DMS79 treated with DMSO at 0.1 percent for 48 hours (cell line): Measurements from ENCODE around the gene PXYLP1.

ENCODE experiments used
- DNase-seq: peaks from one replicate; lab custom pipeline; 2025; lab: John Stamatoyannopoulos, UW

The PXYLP1 gene

DNA sequence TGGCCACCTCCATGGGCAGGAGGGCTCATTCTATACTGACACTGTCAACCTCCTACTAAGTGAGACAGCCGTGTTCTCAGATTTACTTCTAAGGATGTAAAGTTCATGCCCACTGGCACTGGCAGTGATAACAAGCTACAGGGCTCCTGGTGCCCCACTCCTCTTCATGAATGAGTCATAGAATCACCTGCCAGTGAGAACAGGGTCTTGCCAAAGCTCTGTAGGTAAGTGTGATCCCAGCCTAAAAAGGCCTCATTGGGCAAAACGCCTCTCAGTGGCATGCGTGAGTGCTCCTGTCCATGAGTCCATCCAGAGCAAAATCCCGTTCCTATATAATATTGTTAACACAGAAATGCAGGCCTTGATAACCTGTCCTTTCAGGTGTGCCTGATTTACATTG, 17.4 kb downstream of the PXYLP1 start:
- no peak for DNase-seq

DNA sequence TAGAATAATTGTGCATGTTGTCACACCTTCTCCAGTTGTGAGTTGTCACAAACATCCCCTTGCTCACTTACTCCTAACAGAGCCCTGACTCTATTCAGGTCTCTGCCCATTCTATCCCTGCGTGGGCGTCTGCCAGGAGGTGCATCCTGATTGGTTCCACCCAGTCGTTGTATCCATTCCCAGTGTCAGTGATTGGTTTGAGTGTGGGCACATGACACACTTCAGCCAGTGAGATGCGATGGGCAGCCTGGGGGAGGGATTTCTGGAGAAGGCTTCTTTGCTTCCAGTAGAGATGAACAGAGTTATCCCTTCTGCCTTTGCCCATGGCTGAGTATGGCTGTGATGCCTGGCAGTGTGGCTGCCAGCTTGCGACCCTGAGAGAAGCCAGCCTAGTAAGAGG, 18.7 kb downstream of the PXYLP1 start:
- no peak for DNase-seq

DNA sequence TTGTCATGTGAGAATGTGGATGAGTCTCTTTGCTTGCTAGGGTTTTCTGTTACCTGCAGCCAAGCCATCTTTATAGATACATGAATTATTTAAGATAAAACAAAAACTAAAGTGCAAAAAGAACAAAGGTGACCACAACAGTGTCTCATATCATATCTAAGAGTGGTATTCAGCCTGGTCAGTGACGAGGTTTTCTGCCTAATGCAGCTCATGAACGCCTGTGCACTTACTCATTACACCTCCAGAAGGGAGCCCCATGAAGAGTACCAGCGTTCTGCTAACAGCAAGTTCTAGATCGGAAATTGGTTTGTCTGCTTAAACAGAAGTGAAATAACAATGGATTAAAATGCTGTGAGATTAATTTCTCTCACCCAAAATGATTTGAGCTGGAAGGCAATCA, 19.2 kb downstream of the PXYLP1 start:
- no peak for DNase-seq

DNA sequence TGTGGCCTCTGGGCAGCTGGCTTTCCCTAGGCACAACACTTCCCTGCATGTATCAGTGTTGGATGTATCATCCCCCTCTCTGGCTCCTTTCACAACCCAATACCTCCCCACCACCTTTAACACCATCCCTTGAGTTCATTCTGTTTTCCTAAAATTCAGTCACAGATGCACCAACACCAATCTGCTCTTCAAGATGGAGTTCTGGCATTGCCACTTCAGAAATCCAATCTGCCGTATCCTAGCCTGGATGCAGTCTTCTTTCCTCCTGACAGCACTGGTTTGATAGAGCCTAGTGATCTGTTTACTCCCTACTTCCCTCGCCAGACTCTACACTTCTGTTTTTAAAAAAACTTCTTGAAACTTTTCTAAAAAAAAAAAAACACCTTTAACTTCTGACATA, 21.7 kb downstream of the PXYLP1 start:
- DNase-seq = no peak

DNA sequence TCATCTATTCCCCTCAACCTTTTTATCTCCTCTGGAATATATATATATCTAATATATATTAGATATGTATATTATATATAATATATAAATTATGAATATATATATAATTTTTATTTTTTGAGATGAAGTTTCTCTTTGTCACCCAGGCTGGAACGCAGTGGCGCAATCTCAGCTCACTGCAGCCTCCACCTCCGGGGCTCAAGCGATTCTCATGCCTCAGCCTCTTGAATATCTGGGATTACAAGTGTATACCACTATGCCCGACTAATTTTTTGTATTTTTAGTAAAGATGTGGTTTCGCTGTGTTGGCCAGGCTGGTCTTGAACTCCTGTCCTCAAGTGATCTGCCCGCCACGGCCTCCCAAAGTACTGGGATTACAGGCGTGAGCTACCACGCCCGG, 22.2 kb downstream of the PXYLP1 start:
- no peak for DNase-seq

DNA sequence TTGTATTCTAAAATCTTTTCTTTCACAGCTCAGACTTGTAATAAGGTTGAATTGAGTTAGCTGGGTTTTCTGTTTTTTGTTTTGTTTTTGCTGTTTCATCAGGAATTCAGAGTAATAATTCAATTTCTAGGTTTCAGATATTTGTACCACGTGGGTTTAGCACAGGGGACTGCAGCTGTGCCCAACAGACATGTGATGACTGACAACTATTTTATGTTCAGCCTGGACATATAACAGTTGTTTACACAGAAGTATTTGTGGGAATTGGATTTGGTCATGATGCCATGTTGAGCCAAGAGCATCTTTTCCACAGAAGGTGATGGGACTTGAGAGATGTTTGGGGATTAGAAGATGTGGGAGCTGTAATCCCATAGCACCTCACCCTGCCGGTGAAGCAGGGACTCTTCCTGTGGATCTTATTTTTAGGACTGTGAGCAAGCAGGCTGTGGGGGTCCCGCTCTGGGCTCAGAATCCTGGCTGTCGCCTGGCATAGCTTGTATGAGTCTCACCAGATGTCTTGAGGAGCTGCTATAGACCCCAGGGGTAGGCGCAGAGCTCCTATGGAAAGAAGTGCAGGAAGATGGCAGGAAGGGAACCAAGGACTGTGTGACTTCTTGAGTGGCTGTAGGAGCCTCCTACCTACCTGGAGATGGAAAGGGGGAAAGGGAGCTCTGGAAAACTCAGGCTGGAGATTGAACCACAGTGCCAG, 23.7 kb downstream of the PXYLP1 start:
- DNase-seq = no peak

DNA sequence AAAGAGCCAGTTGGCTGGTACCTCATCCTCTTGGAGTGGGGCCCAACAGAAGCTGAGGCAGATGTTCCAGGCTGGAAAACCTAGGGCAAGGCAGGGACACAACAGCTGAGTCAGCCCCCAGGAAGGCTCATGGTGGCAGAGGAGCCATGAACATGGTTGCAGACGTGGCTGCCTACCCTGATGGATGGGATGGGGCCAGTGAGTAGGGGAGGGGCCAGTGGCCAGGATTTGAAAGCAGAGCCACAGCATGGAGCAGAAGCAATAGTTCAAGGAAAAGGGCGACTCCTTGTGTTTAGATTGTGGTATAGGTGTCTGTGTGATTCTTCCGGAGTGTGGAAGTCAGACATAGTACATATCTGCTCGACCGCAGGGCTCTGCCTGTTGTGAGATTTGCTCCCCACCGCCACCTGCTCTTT, 24.2 kb downstream of the PXYLP1 start:
- DNase-seq = no peak

DNA sequence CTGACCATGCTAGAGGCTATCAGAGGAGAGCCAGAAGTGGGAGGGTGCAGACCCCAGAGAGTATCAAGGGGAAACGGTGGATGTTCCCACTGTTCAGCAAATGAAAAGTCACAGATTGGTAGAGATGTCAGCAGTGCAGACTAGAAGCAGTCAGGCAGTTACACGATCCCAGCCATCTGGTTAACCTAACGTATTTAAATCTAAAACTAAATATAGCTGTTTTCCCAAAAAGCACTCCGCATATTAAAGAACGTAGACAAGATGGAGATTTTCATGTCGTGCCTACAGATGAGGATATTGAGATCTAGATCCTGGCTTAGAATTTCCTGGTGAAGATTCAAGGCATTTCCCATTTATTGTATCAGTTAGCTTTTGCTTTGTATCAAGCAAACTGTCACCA, 25.2 kb downstream of the PXYLP1 start:
- no peak for DNase-seq

DNA sequence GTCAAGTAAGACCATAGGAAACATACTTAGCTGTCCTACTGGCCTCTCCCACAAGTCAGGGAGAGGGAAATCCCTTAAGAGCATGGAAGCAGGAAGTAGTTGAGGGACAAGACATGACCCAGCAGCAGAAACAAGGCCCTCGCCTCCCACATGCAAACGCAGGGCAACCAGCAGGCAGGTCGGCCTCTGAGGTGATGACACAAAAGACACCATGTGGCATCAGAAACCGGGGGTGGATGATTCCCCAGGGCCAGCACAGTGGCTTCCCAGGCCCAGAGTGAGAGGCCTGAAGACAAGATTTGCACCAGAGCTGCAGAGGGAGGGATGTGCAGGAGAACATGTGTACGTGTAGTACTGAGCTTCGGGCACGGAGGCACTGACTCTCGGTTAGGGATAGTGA, 26.3 kb downstream of the PXYLP1 start:
- no peak for DNase-seq

DNA sequence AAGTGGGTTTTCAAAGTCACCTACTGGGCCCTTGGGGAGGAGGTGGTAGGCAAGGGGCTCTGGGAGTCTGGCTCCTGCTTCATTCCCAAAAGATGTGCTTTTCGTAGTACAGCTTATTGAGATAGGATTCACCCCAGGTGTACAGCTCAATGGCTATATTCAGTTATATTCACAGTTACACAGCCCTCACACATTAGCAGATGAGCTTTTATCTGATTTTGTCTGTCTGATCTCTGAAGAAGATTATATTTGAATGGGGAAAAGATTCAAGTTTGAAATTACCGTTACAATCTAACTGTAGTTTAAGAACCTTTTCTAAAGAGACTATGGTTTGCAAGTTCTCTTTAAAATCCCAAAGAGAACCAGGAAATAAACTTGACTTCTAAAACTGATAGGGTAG, 27.3 kb downstream of the PXYLP1 start:
- no peak for DNase-seq

DNA sequence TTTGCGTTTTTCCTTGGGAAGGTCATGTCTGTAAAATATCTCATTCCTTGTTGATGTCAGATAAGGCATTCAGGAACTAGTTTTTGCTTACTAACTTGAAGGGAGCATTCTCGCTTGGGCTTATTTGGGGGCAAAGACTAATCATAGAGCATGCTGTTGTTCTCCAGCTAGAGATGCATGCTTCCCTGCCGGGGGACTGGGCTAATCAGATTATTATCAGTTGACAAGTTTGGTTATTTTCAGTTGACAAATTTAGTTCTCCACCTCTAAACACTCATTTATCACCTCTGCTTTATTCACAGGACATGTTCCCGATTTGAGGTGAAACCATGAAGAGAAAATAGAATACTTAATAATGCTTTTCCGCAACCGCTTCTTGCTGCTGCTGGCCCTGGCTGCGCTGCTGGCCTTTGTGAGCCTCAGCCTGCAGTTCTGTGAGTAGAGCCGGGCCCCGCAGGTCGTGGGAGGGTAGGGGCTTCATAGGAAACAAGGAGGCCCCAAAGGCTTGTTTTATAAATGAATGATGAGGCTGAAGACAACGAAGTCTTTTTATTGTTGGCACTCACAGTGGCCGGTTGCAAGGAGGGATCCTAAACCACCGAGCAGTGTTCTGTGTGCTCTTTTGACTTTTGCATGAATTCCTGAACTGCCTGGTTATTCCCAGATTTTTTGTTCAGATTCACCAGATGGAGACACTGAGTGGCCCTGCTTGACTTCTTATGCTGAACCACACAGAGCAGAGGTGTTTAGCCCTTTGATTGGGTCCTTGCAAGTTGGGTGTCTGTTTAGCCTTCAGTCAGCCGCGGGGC, 28.4 kb downstream of the PXYLP1 start:
- DNase-seq = no peak

DNA sequence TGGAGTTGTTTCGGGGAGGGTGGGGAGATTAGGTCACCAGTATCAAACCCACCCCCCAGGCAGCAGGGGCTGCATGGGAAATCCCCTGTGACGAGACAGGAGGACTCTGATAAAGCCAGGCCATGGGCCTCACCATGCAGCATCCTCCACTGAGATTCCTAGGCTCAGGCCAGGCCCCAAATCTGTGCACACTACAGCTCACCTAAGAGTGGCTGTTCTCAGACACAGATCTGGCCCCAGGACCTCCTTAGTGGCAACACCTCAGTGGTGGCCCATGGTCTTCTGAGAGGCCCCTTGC, 29.0 kb downstream of the PXYLP1 start:
- no peak for DNase-seq

DNA sequence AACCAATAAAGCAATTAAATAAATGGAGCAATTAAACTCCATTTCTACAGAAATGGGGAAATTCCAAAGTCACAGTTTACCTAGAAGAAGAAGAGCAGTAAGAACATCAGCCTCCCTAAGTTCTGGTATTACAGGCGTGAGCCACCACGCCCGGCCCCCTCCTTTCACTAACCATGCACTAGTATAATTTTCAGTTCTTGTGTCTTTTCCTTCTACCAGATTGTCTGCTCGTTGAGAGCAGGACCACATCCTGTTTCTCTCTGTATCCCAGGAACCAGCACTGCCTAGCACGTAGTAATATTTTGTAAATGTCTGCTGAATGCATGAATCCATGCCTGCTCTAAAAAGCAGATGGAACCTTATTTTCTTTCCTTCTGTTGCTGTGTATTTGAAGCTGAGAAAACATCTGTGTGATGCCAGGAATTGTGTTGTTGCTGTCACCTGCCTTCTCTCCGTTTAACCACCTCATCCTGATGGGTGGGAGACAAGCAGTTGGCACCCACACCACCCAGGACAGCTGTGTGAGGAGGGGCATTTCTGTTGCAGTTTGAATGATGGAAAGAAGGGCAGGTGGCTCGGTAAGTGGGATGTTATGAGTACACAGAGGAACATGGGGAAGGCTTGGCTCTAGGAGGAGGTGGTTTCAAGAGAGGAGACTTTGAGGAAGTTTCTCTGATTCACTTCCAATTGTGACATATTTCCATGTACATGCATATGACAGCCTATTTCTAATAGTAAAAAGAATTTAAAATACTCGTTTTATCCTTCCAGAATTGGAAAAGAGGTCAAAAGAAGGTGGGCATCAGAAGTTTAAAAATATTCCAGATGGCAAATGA, 30.1 kb downstream of the PXYLP1 start:
- DNase-seq = no peak

DNA sequence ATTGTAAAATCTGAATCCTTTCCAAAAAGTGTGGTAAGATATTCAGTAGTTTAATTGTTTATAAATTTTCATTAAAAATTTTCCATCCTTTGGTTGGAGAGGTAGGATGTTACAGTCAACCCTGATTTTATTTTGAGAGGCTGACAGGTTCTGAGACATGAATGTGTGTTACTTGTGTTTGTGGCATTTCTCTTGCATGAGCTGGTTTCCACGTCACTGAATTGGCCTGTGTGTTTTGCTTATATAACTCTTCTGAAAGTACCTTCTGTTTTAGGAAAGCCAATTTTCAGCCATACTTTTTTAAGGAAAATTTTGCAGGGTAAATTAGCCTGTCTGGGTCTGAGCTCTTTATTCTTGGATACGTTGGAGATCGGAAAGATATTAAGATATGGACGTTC, 30.7 kb downstream of the PXYLP1 start:
- DNase-seq = no peak

DNA sequence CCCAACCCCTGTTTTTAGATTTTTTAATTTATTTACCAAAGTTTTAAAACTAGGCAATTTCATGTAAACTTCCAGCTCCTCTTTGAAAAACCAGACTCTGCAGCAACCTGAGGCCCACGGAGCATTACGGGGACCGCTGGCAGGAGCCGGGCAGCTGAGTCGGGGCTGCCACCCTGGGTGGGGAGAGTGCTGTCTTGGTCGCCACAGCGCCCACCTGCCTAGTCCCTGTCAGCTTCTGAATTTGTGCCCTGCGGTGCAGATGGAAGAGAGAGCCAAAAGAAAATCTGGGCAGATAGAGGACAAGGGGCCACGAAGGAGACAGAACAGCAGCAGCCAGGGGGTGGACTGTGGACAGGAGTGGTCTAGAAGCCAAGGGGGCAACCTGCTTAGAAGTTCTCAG, 34.6 kb downstream of the PXYLP1 start:
- no peak for DNase-seq

DNA sequence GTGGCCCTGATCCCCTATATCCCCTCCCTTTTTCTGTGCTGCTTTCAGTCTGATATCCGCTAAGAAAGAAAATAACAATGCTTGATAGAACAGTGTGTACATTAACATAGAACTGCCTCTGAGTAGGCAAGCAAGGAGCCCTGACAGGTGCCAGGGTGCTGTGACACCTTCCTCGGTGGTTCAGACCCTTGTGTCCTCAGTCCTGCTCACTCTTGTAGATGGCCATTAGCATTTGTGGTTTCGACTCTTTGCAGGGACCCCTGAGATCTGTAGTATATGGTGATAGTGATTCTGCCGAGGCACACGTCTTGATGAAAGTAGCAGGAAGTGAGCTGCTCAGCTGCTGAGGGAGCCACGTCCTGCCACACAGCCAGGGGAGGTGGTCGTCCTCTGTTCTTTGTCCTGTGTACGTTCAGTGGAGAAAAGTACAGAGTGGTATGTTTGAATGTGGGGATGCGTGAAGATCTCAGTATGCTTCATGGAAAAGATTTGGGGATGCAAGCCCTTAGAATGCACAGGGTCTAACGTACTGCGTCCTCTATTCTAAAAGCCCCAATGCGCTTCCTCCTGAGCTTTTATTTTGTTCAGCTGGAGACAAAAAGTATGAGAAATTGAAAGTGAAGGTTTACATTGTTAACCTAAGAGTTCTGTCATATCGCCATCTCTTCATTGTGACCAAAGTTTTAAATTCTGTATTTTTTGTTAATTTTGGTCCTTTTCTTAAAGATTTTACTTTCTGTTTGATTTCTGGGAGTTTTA, 35.4 kb downstream of the PXYLP1 start:
- DNase-seq = no peak

DNA sequence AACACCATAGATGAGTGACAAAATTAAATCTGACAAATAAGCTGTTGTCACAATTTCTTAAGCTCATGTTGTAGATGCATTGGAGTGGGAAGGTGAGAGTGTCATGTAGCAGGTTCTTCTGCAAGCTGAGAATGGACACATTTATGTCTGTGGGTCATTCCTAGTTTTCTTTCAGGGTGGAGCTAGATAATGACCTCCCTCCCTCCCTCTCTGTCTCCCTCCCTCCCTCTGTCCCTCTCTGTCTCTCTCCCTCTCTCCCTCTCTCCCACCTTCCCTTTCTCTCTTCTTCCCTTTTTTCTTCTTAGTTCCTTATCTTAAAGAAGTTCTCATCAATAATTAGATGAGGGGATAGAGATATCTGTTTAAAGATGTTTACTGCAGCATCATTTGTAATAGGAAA, 36.0 kb downstream of the PXYLP1 start:
- no peak for DNase-seq

DNA sequence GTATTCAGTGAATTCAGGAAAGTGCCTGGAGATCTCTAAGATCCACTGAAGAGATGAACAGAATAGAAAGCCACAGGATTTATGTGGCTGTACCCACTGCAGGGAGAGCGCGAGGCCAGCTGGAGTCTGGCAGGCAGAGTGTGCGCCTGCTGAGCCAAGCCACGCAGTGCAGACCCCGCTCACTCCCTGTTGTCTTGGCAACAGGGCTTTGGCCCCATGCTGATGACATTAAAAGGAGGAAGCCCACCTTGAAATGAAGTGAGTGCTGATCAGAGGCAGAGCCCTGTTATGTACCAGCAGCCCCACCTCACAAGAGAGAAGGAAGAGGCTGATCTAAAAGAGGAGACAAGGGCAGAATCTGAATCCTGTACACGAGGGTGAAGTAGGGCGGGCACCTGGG, 36.7 kb downstream of the PXYLP1 start:
- DNase-seq = no peak

DNA sequence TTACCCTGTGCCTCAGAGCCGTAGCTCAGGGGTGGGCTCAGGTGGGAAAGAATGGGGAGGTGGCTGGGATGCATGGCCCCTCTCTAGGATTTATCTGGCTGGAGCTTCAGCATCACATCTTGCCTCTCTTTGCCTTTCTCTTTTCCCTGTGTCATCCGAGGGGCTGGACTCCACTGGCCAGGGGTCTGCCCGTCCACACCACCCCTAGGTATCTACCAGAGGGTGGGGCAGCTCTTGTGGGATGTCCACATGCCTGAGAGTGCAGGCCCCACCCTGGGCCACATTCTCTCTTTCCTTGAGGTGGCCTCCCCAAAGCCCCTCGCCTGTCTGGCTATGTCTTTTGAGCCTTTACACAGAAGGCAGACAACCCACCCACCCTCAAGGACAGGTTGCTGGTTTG, 37.2 kb downstream of the PXYLP1 start:
- no peak for DNase-seq

DNA sequence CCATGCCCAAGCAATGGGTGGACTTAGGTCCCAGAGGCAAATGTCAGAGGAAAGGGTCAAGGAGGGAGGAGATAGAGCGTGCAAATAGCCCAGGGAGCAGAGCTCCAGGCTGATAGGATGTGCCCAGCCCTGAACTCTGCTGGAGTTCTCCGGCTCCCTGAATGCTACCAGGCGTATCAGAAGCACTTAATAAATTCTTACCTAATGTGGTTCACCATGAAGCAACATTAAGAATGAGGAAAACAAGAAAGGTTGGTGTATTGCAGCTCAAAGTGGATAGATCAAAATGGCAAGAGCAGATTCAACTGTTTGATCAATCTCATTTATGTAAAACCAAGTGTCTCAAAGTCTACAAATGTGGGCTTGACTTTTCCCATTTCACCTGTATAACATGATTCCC, 38.3 kb downstream of the PXYLP1 start:
- DNase-seq = no peak

DNA sequence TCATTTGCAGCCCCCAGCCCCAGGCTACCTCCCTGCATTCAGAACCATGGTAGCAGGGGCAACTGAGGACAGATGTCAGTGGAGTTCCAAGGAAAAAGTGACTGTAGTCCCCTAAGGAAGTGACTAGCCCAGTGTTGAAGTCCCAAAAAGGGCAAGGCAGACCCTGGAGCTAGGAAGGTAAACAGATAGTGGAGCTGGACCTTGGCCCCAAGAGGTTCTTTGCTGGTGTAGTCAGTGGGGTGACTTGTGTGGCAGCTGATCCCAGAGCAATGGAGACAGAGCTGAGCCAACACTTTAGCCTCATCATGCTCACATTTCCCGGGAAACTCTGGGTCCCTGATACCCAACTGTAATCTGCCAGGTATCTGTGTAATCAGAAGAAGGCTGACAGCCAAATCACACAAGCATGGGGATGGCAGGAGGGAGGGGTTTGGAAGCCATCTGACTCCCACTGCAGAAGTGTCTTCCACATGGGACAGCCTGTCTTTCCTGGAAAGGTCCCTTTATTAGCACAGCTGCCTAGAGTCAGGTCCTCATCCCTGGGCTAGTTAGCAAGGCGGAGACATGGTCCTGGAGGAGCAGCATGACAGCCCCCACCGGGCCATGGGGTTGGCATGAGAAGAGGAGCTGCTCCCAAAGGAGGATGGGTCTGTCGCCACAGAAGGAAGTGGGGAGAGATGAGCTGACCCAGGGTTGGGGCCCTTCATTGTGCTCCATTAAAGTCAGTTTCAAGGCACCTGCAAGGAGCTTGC, 39.8 kb downstream of the PXYLP1 start:
- no peak for DNase-seq
